A549 (cell line): ENCODE data around the gene SACS. TPM values are rescaled to one million over a fixed set of nuclear protein-coding genes. Genes with fewer than 3 reads are reported as not detected.

Experiments used
- ATAC-seq, 2 experiments: fragments of 200-7000 bp in 1 of 2; fragments of >200 bp in 1 of 2; cut with Nextera tagmentation in 1 of 2; cut with Tn5 transposase in 1 of 2; 3 replicates each; pipeline versions ENCODE4 v1.8.0 to v1.9.1; 2018 to 2020; ENCODE audit warnings: mild to moderate bottlenecking in 1 of 2, moderate library complexity in 1 of 2
- CTCF ChIA-PET: fragments of 300-600 bp; sonication (Branson Sonifier 250); formaldehyde crosslinking; extraction: SDS; loops from one replicate; lab custom pipeline; 2021; ENCODE audit warnings: antibody characterized with exemption, inconsistent platforms; lab: Yijun Ruan, JAX
- POLR2A ChIA-PET: fragments of 350-600 bp; formaldehyde crosslinking; extraction: SDS; loops from one replicate; lab custom pipeline; 2021; ENCODE audit warnings: antibody characterized with exemption, inconsistent platforms; lab: Yijun Ruan, JAX
- DNase-seq, 2 experiments: peaks; one replicate each; pipeline versions ENCODE4 v3.0.0 to v3.0.0-alpha.2; 2011 to 2016; ENCODE audit warnings: low read depth in 1 of 2, low spot score in 1 of 2
- FAIRE-seq: peaks from 2 replicates; lab custom pipeline; 2011; peaks lifted over from hg19 to GRCh38; lab: Jason Lieb, UNC
- H3K27ac ChIP-seq, 2 experiments: fragments of >200 bp; sonication (Bioruptor Twin); formaldehyde crosslinking; 3 replicates each; pipeline ENCODE4 v1.5.1; 2016 to 2017
- H3K4me1 ChIP-seq: fragments of >200 bp; sonication (Bioruptor Twin); formaldehyde crosslinking; 3 replicates; pipeline ENCODE4 v1.6.1; 2016
- H3K4me2 ChIP-seq: fragments of >200 bp; sonication (Bioruptor Twin); formaldehyde crosslinking; 3 replicates; pipeline ENCODE4 v1.6.1; 2016
- H3K4me3 ChIP-seq: fragments of >200 bp; sonication (Bioruptor Twin); formaldehyde crosslinking; 3 replicates; pipeline ENCODE4 v1.5.1; 2016
- H3K9me3 ChIP-seq: fragments of >200 bp; sonication (Bioruptor Twin); formaldehyde crosslinking; 3 replicates; pipeline ENCODE4 v1.6.1; 2016
- CBX2 ChIP-seq: fragments of 200-600 bp; sonication (generic); IDR thresholded peaks from 2 replicates; pipeline ENCODE4 v1.6.1; 2016; ENCODE audit warnings: low read depth, mild to moderate bottlenecking, borderline replicate concordance
- CHD2 ChIP-seq: fragments of 150-350 bp; IDR thresholded peaks from 2 replicates; pipeline ENCODE4 v1.6.1; 2014; ENCODE audit warnings: low read length; ENCODE audit not compliant: partially characterized antibody
- E2F6 ChIP-seq: IDR thresholded peaks from 2 replicates; pipeline ENCODE4 v1.6.1; 2012; ENCODE audit warnings: low read depth, borderline replicate concordance
- ELK1 ChIP-seq: fragments of 150-350 bp; IDR thresholded peaks from 2 replicates; pipeline ENCODE4 v1.6.1; 2014; ENCODE audit warnings: low read depth, mild to moderate bottlenecking, low read length
- ESRRA ChIP-seq: fragments of 150-350 bp; IDR thresholded peaks from 2 replicates; pipeline ENCODE4 v1.6.1; 2014; ENCODE audit warnings: mild to moderate bottlenecking, low read length, borderline replicate concordance
- FOXS1 ChIP-seq: fragments of 250-450 bp; sonication (Bioruptor Pico); IDR thresholded peaks from 2 replicates; pipeline ENCODE4 v1.5.0; 2020; ENCODE audit warnings: mild to moderate bottlenecking, moderate library complexity
- HDAC2 ChIP-seq: fragments of 200-600 bp; sonication (generic); IDR thresholded peaks from 2 replicates; pipeline ENCODE4 v1.6.1; 2016
- HES2 ChIP-seq: fragments of >200 bp; sonication (Bioruptor Twin); formaldehyde crosslinking; IDR thresholded peaks from 2 replicates; pipeline ENCODE4 v1.6.1; 2016
- HEYL ChIP-seq: fragments of 250-450 bp; sonication (Bioruptor Pico); IDR thresholded peaks from 2 replicates; pipeline ENCODE4 v1.8.0; 2021; ENCODE audit warnings: mild to moderate bottlenecking, moderate library complexity
- HMGXB4 ChIP-seq: fragments of 250-450 bp; sonication (Bioruptor Pico); IDR thresholded peaks from 2 replicates; pipeline ENCODE4 v1.5.0; 2021; ENCODE audit warnings: mild to moderate bottlenecking, moderate library complexity, borderline replicate concordance
- HOXB5 ChIP-seq: fragments of 250-450 bp; sonication (Bioruptor Pico); IDR thresholded peaks from 2 replicates; pipeline ENCODE4 v1.5.0; 2020; ENCODE audit warnings: mild to moderate bottlenecking, moderate library complexity
- JUNB ChIP-seq: fragments of >200 bp; sonication (Bioruptor Twin); formaldehyde crosslinking; IDR thresholded peaks from 2 replicates; pipeline ENCODE4 v1.6.1; 2016
- KDM5A ChIP-seq: fragments of 200-600 bp; sonication (generic); IDR thresholded peaks from 2 replicates; pipeline ENCODE4 v1.6.1; 2016; ENCODE audit warnings: antibody characterized with exemption, mild to moderate bottlenecking
- MAX ChIP-seq: IDR thresholded peaks from 2 replicates; pipeline ENCODE4 v1.6.1; 2012
- MAZ ChIP-seq: fragments of 150-350 bp; IDR thresholded peaks from 2 replicates; pipeline ENCODE4 v1.6.1; 2014; ENCODE audit warnings: antibody characterized with exemption, low read depth, low read length, borderline replicate concordance
- NFE2L2 ChIP-seq: fragments of 150-350 bp; conservative IDR thresholded peaks from 2 replicates; pipeline ENCODE4 v1.6.1; 2014; ENCODE audit warnings: low read length
- NPAS2 ChIP-seq: fragments of 250-450 bp; sonication (Bioruptor Pico); IDR thresholded peaks from 2 replicates; pipeline ENCODE4 v1.8.0; 2022; ENCODE audit warnings: mild to moderate bottlenecking, moderate library complexity, borderline replicate concordance
- PHF8 ChIP-seq: fragments of 200-600 bp; sonication (generic); IDR thresholded peaks from 2 replicates; pipeline ENCODE4 v1.6.1; 2016; ENCODE audit warnings: low read depth, mild to moderate bottlenecking, antibody characterized with exemption, moderate library complexity, borderline replicate concordance
- POLR2A ChIP-seq: IDR thresholded peaks from 2 replicates; pipeline ENCODE4 v1.6.1; 2012; ENCODE audit warnings: mild to moderate bottlenecking, low read length
- RAD21 ChIP-seq, 2 experiments: fragments of >200 bp in 1 of 2; sonication (Bioruptor Twin) in 1 of 2; formaldehyde crosslinking in 1 of 2; IDR thresholded peaks in 1 of 2; conservative IDR thresholded peaks in 1 of 2; 2 replicates in 1 of 2; 3 replicates in 1 of 2; pipeline ENCODE4 v1.6.1; 2012 to 2018; ENCODE audit warnings: inconsistent platforms in 1 of 2
- REST ChIP-seq: fragments of 200-600 bp; sonication (generic); IDR thresholded peaks from 2 replicates; pipeline ENCODE4 v1.6.1; 2016; ENCODE audit warnings: antibody characterized with exemption, mild to moderate bottlenecking, moderate library complexity
- RNF2 ChIP-seq: fragments of 200-600 bp; sonication (generic); IDR thresholded peaks from 2 replicates; pipeline ENCODE4 v1.6.1; 2016; ENCODE audit warnings: low read depth, mild to moderate bottlenecking, antibody characterized with exemption, moderate library complexity, borderline replicate concordance
- SMC3 ChIP-seq: fragments of >200 bp; sonication (Bioruptor Twin); formaldehyde crosslinking; IDR thresholded peaks from 3 replicates; pipeline ENCODE4 v1.6.1; 2018; ENCODE audit warnings: inconsistent platforms
- SREBF2 ChIP-seq: fragments of 450-650 bp; IDR thresholded peaks from 2 replicates; pipeline ENCODE4 v1.6.1; 2014; ENCODE audit warnings: mild to moderate bottlenecking, moderate library complexity
- TFCP2L1 ChIP-seq: fragments of 250-450 bp; sonication (Bioruptor Pico); IDR thresholded peaks from 2 replicates; pipeline ENCODE4 v1.5.0; 2021; ENCODE audit warnings: mild to moderate bottlenecking
- ZFP36 ChIP-seq: fragments of 450-650 bp; IDR thresholded peaks from 2 replicates; pipeline ENCODE4 v1.6.1; 2014; ENCODE audit warnings: borderline replicate concordance; ENCODE audit not compliant: partially characterized antibody
- WGBS: methylation state at CpG from one replicate; pipeline ENCODE4 v1.1.6; 2017; ENCODE audit errors: missing lambda C conversion rate; 5-methylcytosine and 5-hydroxymethylcytosine counted together
- polyA plus RNA-seq, 4 experiments: library from polyadenylated mRNA; depleted of rRNA in 3 of 4; stranded (reverse); fragments of >200 nt; fragmentation: RNase III in 1 of 4; extraction: RNeasy Plus Mini Kit Qiagen cat#74134 plus additional on column Dnase treatment in 1 of 4; gene quantifications; 2 replicates in 3 of 4; 3 replicates in 1 of 4; pipeline ENCODE4 v1.2.3, GENCODE V29; 2011 to 2017

The SACS gene
- polyA plus RNA-seq, 2 of the 4 experiments (the other 2 are of a cell fraction), result 6.9 to 23.8 TPM

GRCh38 chr13:23323946-23324709, 109.4 kb downstream of the SACS start:
- no peak for ATAC-seq
- no peak overlapping the region for H3K4me3 ChIP-seq
- peaks cover 46% of the 10 kb centered on the region for H3K4me1 ChIP-seq
- H3K27ac ChIP-seq, result peak overlapping the region in 1 of 2 experiments; percentile 33; a peak in 2 of 6 replicates
- ChIA-PET CTCF (interaction anchor here (0.9 kb wide), 1 partner anchor 25 kb away, joined by 3 read pairs; no protein-coding TSS in a partner anchor), POLR2A (no interaction called here)
- DNase-seq, result no peak
- TF ChIP-seq SMC3 (no peak), HEYL (CRISPR knock-in tag) (no peak), RNF2 (no peak), POLR2A (no peak), SREBF2 (no peak), RAD21 (conservative IDR thresholded peaks at IDR 0.05 in 1 of 2, IDR thresholded peaks at IDR 0.05 in 1 of 2) (no peak), CHD2 (no peak), KDM5A (no peak), HOXB5 (CRISPR knock-in tag) (no peak), E2F6 (no peak), MAZ (no peak), TFCP2L1 (no peak), MAX (no peak), ELK1 (no peak), PHF8 (no peak), ZFP36 (no peak), FOXS1 (CRISPR knock-in tag) (no peak), NFE2L2 (no peak)
- TF ChIP-seq, all 56 proteins: peak for 0
- WGBS, result 78% methylated on average over 15 of the region's 17 CpGs
- no peaks in the 10 kb centered on the region for H3K9me3 ChIP-seq
- no peak overlapping the region for H3K4me2 ChIP-seq
- FAIRE-seq, result no peak

GRCh38 chr13:23322353-23323336, 110.9 kb downstream of the SACS start:
- peaks cover 49% of the 10 kb centered on the region for H3K4me1 ChIP-seq
- H3K4me2 ChIP-seq, result peak overlapping the region; percentile 62
- no peaks in the 10 kb centered on the region for H3K9me3 ChIP-seq
- ATAC-seq, result no peak
- 81% methylated on average over 11 of the region's 19 CpGs for WGBS
- ChIA-PET CTCF (interaction anchor here (0.7 kb wide), 1 partner anchor 132 kb away, joined by 3 read pairs; no protein-coding TSS in a partner anchor), POLR2A (interaction anchor here (1.4 to 1.5 kb wide), 2 partner anchors 28 to 53 kb away, joined by 4 to 5 read pairs; no protein-coding TSS in a partner anchor)
- FAIRE-seq, result no peak
- no peak overlapping the region for H3K4me3 ChIP-seq
- DNase-seq, result no peak
- H3K27ac ChIP-seq, result peak overlapping the region; percentile 79 to 88
- TF ChIP-seq SMC3 (no peak), CBX2 (no peak), HMGXB4 (CRISPR knock-in tag) (no peak), HES2 (no peak), NPAS2 (CRISPR knock-in tag) (no peak), ZFP36 (no peak), ELK1 (no peak), JUNB (no peak), ESRRA (no peak), REST (no peak), HDAC2 (no peak)
